ENCODE measurements around the gene IFNA1.

Gene IFNA1

GRCh38 chr9:21455320-21455719 lies 15.1 kb downstream of the IFNA1 start:
- CTCF ChIA-PET = interaction anchor here (0.7 to 4.5 kb wide), 20 partner anchors 8 to 281 kb away, joined by 3 to 25 read pairs (median 4); no protein-coding TSS in a partner anchor
- DNase-seq (ENCODE audit: extremely low spot score) = peak; percentile 41
- peak; percentile 71 for TF ChIP-seq CTCF (IDR thresholded peaks at IDR 0.05; ENCODE audit: control extremely low read depth, extremely low read depth, low read depth, missing control alignments)
- POLR2A ChIA-PET = no interaction called here

GRCh38 chr9:21461377-21461776 lies 21.1 kb downstream of the IFNA1 start:
- TF ChIP-seq CTCF (IDR thresholded peaks at IDR 0.05; ENCODE audit: control extremely low read depth, extremely low read depth, low read depth, missing control alignments) = no peak
- ChIA-PET CTCF (interaction anchor here (0.8 to 1.5 kb wide), 4 partner anchors 27 to 327 kb away, joined by 3 to 7 read pairs (median 4); no protein-coding TSS in a partner anchor), POLR2A (interaction anchor here (0.6 kb wide), 1 partner anchor 576 kb away, joined by 3 read pairs; no protein-coding TSS in a partner anchor)
- no peak for DNase-seq (ENCODE audit: extremely low spot score)

- CTCF ChIA-PET = interaction anchor here (0.7 to 4.3 kb wide), 9 partner anchors 9 to 325 kb away, joined by 3 to 25 read pairs (median 5); no protein-coding TSS in a partner anchor
- no peak for TF ChIP-seq CTCF (IDR thresholded peaks at IDR 0.05; ENCODE audit: control extremely low read depth, extremely low read depth, low read depth, missing control alignments)
- DNase-seq (ENCODE audit: extremely low spot score) = no peak
- POLR2A ChIA-PET = no interaction called here
These were observed 24.9 kb downstream of the IFNA1 start for GRCh38 chr9:21465138-21465537.

- TF ChIP-seq CTCF (IDR thresholded peaks at IDR 0.05; ENCODE audit: control extremely low read depth, extremely low read depth, low read depth, missing control alignments) = peak; percentile 78
- ChIA-PET CTCF (interaction anchor here (0.7 to 4.3 kb wide), 20 partner anchors 9 to 1990 kb away, joined by 3 to 25 read pairs (median 4); partner anchors contain the start of gene MTAP), POLR2A (no interaction called here)
- peak; percentile 54 for DNase-seq (ENCODE audit: extremely low spot score)
These were observed 25.8 kb downstream of the IFNA1 start for GRCh38 chr9:21465859-21466518.

- POLR2A ChIA-PET = no interaction called here
- CTCF ChIA-PET = interaction anchor here (1.1 kb wide), 1 partner anchor 234 kb away, joined by 3 read pairs; no protein-coding TSS in a partner anchor
- TF ChIP-seq CTCF (IDR thresholded peaks at IDR 0.05; ENCODE audit: control extremely low read depth, extremely low read depth, low read depth, missing control alignments) = no peak
- DNase-seq (ENCODE audit: extremely low spot score) = no peak
These were observed 29.9 kb downstream of the IFNA1 start for GRCh38 chr9:21470126-21470525.

- no peak for TF ChIP-seq CTCF (IDR thresholded peaks at IDR 0.05; ENCODE audit: control extremely low read depth, extremely low read depth, low read depth, missing control alignments)
- ChIA-PET CTCF (interaction anchor here (1.2 to 2.4 kb wide), 2 partner anchors 7 to 145 kb away, joined by 3 to 11 read pairs; no protein-coding TSS in a partner anchor), POLR2A (no interaction called here)
- no peak for DNase-seq (ENCODE audit: extremely low spot score)
These were observed 33.0 kb downstream of the IFNA1 start for GRCh38 chr9:21473236-21473635.

All from GM10248 (cell line).